A673 (cell line): ENCODE measurements around the gene HOXB3.

Experiments used
- CTCF ChIP-seq: fragments of 300-800, 200-600 bp; sonication (generic); conservative IDR thresholded peaks from 2 replicates; pipeline ENCODE4 v1.5.1; 2017; ENCODE audit warnings: low read depth, mild to moderate bottlenecking, antibody characterized with exemption, low read length, moderate library complexity, mixed read lengths
- EZH2 ChIP-seq: fragments of 200-600 bp; sonication (generic); IDR thresholded peaks from 2 replicates; pipeline ENCODE4 v1.6.1; 2017; ENCODE audit warnings: borderline replicate concordance, low read depth, mild to moderate bottlenecking, mixed read lengths, antibody characterized with exemption, low read length; ENCODE audit not compliant: poor library complexity, severe bottlenecking

- no peak for TF ChIP-seq CTCF
- TF ChIP-seq EZH2 = no peak
These were observed 8.7 kb upstream of the HOXB3 start for GRCh38 chr17:48598736-48599135.
